ENCODE results near the gene SH3RF3.

The SH3RF3 gene

DNA sequence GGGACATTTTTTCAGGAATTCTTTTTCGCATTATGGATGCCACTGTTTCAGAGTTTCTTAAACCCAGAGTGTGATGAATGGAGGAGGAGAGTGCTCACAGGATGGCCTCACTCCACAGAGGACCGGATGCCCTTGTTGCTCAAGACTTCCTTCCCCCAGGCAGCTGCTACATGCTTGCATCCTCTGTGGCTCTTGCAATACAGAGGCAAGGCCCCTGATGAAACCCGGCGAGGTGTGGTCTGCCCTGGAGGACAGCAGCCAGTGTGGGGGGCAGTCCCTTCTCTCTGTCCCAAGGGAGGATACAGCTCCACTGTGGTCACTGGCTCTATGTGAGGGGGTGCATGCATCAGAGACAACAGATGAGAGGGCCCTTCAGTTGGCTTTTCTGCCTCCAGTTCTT, 109.6 kb downstream of the SH3RF3 start:
- peak; percentile 10 to 15 for DNase-seq (ENCODE audit: low read depth in 2 of 2)

- no peak for DNase-seq (ENCODE audit: low read depth in 2 of 2)
Measured at GRCh38 chr2:109239720-109240119, 110.7 kb downstream of the SH3RF3 start.

DNA sequence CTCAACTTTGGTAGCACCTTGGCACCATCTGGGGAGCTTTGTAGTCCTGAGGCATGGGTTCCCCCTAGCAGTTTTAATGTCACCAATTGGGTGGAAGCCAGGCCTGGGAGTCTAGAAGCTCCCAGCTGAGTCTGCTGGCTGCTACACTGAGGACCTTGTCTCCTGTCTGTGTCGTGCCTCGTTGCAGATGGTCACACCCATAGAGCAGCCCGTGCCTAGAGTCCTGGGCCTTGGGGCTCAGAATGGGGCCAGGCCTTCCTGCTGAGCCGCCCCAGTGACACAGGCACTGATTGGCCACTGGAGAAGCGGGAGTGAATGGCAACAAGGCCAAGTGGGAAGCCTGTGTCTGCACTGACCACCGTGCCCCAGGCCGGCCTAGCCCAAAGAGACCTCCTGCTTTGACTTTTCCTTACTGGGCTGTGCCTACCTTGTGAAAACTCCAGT, 113.2 kb downstream of the SH3RF3 start:
- no peak for DNase-seq (ENCODE audit: low read depth in 2 of 2)

DNA sequence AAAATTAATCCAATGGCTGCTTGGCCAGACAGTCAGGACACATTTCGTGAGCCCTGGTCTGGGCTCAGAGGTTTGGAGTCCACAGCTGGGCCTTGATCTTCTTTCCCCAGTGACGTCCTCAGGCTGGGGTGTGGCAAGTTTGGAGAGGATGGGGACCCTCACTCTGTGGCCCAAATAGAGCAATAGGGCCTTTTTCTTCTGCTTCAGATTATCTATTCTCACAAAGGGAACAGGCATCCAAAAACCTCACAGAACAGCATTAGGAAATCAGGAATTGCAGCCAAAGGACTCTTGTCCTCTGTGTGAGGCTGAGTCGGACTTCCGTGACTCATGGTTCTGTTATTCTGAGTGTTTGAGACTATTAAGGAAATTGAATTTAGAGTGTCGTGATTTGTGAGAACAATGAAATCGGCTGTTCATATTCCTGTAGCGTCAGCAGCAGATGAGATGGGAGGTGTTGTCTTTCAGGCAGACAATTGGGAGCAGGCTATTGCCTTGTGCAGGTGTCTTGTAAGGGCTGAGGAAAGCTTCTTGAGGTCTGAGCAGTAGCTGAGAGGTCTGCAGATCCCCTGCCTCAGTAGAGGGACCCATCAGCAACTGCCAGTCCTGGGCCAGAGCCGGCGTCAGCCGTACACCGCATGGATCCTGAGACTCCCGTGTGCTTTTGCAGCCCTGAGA, 113.8 kb downstream of the SH3RF3 start:
- DNase-seq (ENCODE audit: low read depth in 2 of 2), result no peak

- DNase-seq (ENCODE audit: low read depth in 2 of 2), result no peak
Measured at GRCh38 chr2:109243526-109244303, 114.7 kb downstream of the SH3RF3 start.

DNA sequence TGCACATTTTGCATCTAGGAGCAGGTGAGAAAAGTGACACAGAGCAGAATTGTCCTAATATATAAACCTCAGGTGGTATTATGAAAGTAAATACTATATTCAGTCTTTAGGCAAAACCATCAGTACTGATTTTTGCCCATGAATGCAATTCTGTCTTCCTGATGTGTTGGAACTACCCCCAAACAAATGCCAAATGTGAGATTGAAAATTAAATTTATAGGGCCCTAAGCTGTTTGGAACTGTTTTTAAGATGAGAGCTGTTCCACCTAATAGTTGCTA, 115.2 kb downstream of the SH3RF3 start:
- no peak for DNase-seq (ENCODE audit: low read depth in 2 of 2)

GRCh38 chr2:109244750-109245382, 115.9 kb downstream of the SH3RF3 start:
- no peak for DNase-seq (ENCODE audit: low read depth in 2 of 2)

DNA sequence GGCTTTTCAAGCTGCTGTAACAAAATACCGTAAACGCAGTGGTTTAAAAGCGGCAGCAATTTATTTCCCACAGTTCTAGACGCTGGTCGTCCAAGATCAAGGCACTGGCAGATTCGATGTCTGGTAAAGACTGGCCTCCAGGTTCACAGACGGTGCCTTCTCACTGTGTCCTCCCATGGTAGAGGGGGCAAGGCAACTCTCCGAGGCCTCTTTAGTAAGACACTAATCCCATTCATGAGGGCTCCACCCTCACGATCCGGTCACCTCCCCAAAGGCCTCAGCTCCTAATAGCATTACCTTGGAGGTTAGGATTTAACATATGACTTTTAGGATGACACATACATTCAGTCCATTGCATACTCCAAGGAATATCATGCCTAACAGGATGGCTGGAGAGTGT, 117.2 kb downstream of the SH3RF3 start:
- DNase-seq (ENCODE audit: low read depth in 2 of 2), result no peak

DNA sequence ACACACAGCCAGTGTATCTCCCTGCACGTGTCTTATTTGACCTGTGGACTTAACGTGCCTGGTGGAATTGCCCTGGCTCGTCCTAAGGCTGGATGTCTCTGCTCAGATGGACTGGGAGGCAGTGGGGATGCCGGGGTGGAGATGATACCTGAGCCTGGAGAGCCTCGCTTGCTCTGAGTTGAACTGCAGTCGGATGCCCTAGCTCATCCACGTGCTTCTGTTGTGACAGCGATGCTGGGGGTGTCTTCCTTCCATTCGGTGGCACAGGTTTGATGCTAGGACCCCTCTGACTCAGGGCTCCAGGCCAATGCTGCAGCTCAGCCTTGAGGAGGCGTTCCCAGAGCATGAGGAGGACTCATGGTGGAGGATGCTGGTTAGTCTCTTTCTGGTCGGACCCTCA, 117.6 kb downstream of the SH3RF3 start:
- DNase-seq (ENCODE audit: low read depth in 2 of 2), result no peak

DNA sequence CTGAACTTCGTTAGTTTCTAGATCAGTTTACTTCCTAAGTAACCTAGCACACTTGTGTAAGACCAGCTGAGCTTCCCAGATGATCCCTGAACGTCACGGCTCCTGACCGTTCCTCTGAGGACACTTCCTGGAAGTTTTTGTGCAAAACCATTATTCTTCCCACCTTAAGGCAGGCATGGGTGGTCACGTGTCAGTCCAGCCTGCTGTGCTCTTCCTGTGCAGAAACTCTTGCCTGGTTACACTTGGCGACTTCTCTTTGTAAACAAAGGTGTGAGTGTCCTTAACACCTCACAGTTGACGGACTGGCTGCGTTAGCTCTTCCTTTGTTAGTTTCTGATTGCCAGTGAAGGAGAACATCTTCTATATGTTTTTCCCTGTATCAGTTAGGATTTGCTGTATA, 118.3 kb downstream of the SH3RF3 start:
- DNase-seq (ENCODE audit: low read depth in 2 of 2), result no peak

GRCh38 chr2:109247812-109248211, 118.8 kb downstream of the SH3RF3 start:
- no peak for DNase-seq (ENCODE audit: low read depth in 2 of 2)

- DNase-seq (ENCODE audit: low read depth in 2 of 2), result no peak
Measured at GRCh38 chr2:109248590-109248989, 119.6 kb downstream of the SH3RF3 start.

- DNase-seq (ENCODE audit: low read depth in 2 of 2), result no peak
Measured at GRCh38 chr2:109253217-109253616, 124.2 kb downstream of the SH3RF3 start.

DNA sequence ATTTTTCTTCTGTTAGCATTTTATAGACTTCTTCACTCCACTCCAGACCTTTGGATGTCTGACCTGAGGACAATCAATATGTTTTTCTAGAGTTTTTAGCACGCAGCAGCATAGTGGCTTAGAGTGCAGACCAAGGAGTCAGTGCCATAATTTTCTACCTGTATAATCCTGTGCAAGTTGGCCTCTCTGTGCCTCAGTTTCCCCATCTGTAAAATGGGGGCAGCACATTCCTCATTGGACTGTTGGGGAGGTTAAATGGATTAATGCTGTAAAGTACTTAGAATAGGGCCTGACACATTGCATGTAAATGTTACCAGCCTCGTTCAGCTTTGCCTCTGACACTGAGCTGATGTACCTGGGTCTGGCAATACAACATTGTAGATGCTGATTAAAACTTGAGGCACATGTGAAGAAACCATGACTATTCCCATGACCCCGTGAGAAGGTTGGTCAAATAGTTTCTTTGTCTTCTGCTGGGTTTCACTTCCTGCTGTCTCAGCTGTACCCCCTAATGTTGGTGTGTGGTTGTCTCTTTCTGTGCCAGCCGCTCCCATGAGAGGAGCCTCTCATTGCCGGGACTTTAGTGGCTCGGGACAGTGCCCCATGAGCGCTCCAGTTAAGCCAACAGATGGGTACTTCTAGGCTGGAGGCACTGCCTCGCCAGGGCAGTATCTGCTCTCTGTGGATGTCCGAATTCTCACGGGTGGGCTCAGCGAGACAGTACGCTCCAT, 125.3 kb downstream of the SH3RF3 start:
- no peak for DNase-seq (ENCODE audit: low read depth in 2 of 2)

- DNase-seq (ENCODE audit: low read depth in 2 of 2), result no peak
Measured at GRCh38 chr2:109255654-109256053, 126.6 kb downstream of the SH3RF3 start.

GRCh38 chr2:109256111-109256510, 127.1 kb downstream of the SH3RF3 start:
- no peak for DNase-seq (ENCODE audit: low read depth in 2 of 2)

DNA sequence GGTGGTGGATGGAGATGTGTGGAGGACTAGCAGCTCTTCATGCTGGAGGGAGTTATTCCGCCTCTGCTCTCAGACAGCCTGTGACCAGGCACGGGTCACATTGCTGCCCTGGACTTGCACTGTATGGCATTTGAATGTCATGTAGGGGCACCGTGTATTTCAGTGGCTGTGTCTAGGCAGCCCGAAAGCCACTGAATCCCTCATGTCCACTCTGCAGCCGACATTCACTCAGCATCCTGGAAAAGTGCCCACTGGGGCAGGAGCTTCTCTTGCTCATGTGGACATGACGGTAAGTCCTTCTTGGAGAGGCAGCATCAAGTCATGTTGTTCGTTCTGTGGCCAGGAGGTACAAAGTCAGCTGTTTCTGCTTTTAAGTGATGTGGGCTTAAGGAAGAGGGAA, 127.9 kb downstream of the SH3RF3 start:
- DNase-seq (ENCODE audit: low read depth in 2 of 2), result no peak

DNA sequence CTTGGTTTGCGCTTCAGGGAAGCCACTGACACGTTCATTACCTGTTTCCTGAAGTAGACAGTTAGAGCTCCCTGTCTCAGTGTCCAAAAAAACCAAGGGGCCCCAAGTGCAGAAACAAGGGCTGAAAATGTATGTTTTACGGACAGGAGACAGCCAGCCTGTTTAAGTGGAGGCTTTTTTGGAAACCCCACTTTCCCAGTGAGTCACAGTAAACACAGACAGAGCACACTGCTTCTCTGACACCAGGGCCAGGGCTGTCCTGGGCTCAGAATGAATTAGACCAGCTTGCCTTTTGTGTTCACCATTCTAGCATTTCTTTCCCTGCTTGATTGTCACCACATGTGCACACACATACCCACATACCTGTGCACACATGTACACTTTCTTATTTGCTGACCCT, 128.6 kb downstream of the SH3RF3 start:
- DNase-seq (ENCODE audit: low read depth in 2 of 2), result no peak

DNA sequence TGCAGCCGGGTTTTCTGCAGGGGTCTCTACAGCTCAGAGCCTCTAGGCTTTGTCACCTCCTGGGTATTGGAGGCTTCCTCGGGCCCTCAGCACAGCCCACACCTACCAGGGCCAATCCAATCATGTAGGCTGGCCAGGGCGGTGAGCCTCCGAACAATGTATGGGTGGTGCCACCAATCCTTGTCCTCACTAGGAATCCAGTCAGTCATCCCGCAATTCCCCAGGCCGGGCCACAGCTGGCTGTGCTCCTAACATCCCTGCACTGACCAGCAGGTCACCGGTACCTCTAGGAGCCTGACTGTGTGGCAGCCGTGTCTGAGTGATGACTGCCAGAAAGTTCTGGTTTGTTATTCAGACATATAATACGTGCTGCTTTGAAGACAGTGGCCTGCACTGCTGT, 129.4 kb downstream of the SH3RF3 start:
- no peak for DNase-seq (ENCODE audit: low read depth in 2 of 2)

GRCh38 chr2:109258905-109259540, 130.0 kb downstream of the SH3RF3 start:
- DNase-seq (ENCODE audit: low read depth in 2 of 2), result no peak

GRCh38 chr2:109259671-109260070, 130.7 kb downstream of the SH3RF3 start:
- no peak for DNase-seq (ENCODE audit: low read depth in 2 of 2)

Data from stimulated activated CD8-positive, alpha-beta memory T cell treated with anti-CD3 and anti-CD28 coated beads, Interleukin-7, amount 100 ng/mL, for 4 hours (primary cell).